ENCODE data around the gene SSBP3.

SSBP3 gene

DNA sequence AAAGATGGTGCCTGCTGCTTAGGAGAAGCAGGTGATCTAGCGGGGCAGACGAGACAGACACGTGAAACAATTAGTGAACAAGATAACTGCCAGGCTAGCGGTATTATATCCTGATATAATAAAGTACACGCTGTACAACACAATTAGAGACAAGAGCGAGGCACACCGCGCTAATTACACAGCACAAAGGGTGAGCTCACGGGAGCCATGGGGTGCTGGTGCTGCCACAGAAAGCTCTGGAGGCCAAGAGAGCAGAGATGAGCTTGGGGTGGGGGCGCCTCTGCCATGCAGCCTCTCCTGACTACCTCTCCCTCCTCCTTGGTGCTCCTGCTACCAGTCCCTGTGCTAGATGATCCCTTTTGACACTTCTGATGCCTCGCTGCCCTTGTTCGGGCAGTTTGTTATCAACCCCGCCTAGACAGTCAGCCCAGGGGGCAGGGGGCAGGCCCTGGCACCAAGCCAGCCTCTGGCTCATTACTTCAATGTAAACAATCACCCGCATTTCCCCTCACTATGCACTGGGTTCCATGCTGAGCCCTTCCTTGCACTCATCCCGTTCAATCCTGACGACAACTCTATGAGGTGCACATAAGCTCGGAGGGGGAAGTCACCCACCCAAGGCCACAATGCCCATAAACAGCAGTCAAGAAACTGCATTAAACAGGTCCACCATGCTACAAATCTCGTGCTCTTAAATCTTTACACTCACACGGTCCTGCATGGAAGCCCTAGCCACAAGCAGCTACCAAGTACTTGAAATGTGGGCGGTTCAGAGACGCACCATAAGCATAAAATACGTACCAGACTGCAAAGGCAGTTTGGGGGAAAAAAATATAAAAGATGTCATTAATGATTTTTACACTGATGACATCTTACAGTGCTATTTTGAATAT, 103.0 kb downstream of the SSBP3 start:
- DNase-seq: no peak

DNA sequence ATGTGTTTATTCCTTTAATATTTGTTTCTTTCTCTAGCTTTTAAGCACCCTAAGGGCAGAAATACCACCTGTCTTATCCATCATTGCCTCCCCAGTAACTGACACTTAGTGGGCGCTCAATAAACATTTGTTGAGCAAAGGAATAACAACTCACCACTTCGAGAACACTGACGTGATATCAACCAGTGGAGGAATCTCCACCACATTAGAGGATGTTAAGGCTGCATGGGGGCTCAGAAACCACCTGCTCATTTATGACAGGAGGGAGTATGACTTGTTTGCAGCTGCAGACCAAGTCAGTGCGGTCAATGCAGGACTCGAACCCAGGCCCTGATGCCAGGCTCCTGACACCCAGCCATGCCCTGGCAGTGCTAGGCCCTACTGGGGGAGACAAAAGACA, 103.6 kb downstream of the SSBP3 start:
- no peak for DNase-seq

DNA sequence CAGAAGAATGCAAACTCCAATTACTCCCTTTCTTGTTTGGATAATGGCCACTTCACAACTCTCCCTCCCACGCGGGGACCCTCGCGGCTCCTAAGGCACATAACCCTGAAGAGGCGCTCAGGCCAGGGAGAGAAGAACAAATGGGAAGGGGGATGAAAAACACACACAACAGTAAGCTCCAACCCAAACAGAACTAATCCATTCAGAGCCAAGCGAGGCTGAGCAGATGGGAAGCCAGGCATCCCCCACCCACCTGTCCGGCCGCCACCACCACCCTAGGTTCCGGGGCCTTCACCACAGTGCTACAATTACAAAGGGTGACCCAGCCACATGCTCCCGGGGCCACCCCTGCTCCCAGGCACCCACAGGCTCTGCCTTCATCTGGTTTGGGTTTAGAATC, 104.7 kb downstream of the SSBP3 start:
- DNase-seq: no peak

DNA sequence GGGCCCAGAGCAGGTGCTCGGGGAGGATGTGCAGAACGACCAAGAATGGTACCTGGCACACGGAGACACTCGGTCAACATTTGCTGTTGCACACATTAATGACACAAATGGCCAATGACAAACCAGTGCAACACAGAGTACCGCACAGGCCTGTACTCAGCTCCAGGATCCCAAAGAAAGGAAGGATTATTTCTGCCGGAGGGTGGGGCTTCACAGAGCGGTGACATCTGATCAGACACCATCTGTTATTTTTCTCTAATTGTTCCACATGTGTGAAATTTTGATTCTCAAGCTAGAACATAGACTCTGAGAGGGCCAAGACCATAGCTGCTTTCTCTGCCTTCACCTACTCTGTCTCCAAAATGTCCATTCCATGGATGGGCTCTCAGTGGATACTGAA, 105.8 kb downstream of the SSBP3 start:
- DNase-seq: no peak

DNA sequence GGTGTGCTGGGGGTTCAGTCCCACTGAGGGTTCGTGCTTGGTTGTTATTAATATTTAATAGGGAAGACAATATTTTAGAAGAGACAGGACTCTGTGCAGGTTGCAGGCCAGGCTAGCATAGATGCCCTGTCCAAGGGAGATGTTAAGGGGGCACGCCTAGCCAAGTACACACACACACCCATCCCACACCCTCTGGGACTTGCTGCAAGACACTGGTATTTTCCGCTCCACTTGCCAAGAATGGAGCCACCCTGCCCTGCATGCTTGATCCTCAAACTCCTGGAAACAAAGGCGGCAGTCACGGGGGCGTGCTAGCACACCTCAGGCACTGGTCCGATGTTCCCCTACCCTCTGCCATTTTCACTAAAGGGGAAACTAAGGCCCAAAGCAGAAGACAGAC, 107.2 kb downstream of the SSBP3 start:
- DNase-seq: no peak

DNA sequence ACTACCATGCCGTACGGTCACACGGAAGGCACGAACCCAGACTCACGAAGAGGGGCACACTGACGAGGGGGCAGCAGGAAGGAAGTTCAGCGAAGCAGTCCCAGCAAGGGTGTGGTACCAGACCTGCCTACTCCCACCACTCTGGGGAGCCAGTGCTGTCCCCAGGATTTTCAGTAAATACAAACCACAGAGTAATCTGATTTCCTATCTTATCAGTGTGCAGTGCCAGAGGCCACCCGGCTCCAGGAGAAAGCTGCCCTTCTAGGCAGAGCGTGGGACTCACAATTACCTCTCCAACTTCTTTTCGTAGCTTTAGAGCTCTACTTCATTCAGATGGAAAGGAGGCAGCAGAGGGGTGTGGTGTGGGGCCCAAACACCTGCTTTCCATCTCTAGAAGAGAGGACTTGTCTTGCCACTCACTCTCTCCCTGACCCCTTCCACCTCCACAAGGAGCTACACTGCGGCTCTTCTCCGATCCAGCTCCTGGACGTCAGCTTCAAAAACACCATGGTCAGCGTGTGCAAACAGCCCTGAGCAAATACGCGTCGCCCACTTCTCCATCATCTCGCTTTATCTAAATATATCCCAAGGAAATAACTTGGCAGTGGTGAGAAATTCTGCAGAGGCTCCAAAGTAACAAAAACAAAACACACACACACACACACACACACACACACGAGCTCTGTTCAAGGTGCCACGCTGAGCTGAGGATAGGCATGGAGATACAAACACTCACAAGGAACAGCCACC, 107.7 kb downstream of the SSBP3 start:
- no peak for DNase-seq

DNA sequence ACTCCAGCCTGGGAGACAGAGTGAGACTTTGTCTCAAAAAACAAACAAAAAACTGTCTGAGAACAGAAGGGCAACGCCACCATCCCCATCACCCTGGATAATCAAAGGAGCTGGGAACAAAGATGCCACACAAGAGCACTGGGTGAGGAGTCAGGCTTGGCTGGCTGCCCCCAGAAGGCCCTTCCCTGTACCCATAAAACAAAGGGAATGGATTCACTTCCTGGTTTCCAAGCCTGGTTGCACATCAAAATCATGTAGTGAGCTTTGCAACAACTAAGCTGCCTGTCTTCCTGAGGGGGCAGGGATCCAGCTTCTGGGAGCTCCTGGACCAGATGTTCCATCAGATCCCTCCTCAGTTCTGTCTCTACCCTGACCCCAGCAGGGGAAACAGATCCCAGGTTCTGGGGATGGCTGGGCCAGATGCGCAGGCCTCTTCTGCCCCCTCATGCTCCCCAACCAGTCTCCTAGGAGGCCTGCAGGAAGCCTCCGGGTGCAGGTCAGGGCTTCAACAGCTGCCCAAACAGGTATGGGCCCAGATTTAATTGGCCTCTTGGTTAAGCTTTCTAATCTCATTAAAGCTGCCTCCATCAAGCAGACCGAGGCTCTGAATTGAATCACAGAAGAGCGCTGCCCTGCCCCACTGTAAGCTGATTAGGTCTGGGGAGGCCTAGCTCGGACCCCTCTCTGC, 108.5 kb downstream of the SSBP3 start:
- DNase-seq: no peak

DNA sequence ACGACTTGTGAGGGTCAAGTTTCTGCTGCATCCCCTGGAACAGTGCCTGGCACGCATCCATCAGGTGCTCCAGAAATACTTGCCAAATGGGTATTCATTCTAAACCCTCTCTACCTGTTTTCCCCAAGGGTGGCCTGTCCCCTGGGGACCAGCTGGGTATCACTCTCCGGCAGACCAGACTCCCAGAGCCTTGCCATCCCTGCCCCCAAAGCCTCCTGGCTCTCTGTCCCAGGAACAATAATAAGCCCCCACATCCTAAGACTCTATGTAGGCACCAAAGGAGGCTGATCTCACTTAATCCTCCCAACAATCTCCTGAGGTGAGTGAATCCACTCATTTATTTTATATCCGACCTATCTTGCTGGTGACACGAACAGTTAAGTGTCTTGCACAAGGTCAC, 109.5 kb downstream of the SSBP3 start:
- DNase-seq: no peak

DNA sequence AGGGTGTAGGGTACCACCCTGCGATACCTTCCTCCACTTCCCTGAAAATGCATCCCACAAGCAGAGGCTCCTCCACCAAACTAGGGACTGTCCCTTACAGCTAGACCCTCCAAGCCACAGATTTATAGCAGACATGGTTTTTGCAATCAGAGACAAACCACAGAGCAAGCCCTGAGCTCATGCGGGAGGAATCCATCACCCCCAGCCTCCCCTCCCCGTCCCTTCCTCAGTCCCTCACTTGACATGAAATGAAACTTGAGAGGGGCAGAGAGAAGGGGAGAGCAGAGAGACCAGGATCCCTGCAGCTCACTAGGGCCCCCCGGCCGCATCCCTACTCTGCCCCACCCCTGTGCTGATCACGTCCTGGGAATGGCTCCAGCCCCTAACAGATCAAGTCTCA, 111.3 kb downstream of the SSBP3 start:
- no peak for DNase-seq

DNA sequence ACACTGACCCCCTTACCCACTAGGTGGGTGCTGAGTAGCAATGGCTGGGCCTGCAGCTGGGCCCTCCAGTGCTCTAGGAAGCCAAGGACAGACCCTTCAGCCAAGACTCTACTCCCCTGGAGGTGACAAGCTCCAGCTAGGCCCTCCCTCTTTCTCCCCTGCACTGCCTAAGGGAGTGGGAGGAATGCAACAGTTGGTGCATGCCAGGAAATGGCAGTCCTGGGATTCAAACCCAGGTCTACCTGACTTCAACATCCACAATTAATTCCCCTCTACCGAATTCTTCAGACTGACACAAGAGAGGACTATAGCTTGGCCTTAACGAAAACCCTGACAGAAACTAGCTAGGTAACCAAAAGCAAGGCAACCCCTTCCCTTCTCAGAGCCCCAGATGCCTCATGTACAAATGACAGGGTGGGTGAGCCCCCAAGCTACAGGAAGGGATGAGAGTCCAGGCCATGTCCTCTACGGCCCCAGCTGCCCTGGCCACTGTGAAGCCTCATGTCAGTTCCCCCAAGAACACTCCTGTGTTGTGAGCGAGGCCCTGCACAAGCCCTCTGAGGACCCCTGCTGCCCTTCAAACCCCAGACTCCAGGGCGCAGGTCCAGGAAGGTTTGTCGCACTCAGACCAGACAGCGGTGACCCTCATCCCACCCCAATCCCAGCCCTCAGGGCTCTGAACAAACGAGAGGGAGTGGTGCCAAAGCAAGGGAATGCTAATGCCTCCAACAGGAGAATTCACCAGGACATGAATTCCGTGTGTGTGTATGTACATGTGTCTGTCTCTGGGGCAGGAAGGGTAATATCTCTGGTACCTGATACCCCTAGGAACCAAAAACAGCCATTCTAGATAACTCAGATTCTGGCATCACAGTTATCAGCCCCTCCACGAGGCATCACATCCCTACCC, 113.9 kb downstream of the SSBP3 start:
- DNase-seq: no peak

DNA sequence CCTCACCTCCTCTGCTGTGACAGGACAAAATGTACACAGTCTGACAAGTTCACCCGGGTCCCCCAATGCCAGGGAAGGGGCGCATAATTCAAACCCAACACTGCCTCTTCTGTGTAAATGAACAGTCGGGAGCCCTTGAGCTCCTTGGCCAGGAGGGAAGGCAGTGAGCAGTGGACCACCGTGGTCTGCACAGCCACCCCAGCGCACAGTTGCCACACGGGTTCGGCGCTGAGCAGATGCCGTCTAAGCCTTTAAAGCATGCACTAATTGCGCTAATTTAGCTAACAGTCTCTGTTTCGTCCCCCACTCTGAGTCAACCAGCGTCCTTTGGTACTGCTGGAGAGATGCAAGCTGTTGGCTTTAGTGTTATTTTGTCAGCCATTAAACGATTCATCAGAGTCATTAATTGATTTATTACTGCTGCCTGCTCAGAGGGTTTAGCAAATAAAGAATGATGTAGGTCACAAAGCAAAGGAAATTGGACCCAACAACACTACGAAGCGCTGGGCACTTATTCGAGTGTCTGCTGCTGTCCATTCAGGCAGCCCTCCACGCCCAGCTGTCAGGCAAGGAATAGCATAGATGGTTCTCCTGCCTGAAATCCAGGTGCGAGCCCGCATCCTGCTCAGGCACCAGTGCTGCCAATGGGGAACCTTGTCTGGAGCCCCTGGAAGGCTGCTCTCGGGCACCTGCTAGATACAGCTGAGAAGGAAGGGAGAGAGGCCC, 114.8 kb downstream of the SSBP3 start:
- no peak for DNase-seq

DNA sequence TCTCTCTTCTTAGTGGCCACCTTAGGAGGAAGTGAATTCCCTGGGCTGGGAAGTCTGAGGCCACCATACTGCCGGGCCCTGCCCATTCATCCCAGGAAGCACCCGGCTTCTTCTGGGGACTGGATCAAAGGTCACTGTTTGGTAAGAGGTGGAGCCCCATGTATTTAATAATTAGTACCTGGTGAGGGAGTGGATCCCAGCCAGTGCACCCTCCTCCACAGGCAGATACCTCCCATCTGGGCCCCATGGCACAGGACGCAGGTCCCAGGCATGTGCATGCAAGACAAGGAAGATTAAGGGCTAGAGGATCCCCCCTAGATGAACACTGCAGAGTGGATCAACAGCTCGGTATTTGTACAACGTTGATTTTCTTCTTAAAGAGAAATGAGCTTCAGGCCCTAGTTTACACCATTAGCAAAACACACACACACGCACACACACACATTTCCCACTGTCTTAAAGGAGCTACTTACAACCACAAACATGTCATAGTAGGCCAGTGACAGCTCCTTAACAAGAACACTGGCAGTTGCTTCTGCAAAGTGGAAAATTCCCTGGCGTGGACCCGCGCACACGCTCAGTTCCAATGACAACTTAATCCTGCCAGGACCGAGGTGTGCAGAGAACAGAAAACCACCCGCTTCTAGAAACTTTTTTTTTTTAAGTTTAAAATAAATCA, 115.5 kb downstream of the SSBP3 start:
- DNase-seq: peak; percentile 37

DNA sequence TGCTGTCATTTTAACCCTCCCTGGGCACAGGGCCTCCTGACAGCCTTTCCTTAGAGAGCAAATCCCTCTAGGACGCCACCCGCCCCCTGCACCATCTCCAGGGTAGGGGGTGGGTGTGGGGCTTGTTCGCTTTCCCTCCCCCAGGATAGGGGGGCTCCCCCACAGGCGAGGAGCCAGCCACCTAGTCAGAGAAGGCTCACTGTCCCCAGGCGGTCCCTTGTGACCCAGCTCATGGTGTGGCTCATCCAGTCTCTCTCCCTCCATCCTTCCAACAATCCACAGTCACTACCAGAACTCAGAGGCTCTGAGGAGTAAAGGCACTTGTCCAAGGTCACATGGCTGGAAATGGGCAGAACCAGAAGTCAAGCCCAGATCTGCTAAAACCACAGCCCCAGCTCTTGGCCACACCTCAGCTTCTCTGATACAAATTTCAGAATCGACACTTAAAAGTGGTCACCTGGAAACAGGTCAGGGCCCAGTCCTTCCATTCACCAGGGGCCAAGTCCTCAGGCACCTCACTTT, 116.4 kb downstream of the SSBP3 start:
- no peak for DNase-seq

DNA sequence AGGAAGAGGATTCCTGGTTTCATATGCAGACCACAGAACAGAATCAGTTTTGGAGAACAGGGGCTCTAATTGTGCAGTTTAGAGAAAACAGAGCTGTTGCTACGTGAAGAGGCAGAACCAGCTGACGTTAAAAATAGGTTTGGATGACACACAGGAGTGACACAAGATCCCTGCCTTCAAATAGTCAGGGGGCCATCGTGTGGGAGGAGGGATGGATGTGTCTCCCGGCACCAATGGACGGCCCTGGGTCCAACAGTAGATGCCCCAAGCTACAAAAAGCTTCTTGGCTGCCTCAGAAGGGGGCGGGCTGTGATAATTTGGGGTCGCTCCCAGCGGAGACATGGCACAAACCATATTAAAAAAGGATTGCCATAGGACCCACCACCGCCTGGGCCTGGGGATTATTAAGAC, 118.4 kb downstream of the SSBP3 start:
- no peak for DNase-seq

DNA sequence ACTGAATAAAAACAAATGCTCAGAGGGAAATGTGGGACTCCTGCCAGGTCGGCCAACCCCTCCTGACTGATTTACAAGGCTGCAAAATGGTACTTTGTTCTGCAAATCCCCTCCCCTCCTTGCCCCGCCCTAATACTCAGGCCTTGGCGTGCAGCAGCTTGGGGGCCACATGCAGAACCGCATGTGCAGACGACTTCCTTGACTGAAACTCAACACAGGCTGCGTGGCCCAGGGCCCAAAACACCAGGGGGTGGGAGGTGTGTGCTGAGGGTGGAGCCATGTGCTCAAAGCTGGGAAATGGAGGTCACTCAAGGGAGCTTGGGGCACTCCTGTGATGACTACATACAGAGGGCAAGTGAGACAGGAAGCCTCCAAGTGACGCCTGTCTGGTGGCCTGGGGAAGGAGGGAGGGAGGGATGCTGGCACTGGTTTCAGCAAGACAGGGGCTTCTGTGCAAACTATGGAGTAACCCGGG, 119.0 kb downstream of the SSBP3 start:
- DNase-seq: peak; percentile 88

DNA sequence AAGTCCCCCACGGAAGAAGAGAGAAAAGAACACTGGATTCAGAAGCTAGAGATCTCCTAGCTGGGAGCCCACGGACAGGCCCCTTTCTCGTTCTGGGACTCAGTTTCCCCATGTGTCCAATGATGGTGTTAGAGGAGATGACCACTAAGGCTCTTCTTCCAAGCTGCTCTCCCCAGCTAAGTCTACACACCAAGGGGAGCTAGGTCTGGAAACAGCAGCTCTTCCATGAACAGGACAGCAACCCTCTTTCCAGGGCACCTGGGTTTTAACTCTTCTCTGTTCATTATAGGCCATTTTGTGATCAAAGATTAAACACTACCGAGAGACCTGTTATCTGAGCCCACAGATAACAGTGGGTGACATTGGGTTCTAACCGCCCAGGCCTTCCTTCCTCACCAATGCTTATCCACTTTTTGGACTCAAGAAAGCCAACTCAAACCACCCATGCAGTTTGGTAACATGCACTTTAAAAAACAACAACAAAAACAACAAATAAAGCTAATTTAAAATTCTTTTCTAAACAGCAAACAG, 120.3 kb downstream of the SSBP3 start:
- DNase-seq: no peak

DNA sequence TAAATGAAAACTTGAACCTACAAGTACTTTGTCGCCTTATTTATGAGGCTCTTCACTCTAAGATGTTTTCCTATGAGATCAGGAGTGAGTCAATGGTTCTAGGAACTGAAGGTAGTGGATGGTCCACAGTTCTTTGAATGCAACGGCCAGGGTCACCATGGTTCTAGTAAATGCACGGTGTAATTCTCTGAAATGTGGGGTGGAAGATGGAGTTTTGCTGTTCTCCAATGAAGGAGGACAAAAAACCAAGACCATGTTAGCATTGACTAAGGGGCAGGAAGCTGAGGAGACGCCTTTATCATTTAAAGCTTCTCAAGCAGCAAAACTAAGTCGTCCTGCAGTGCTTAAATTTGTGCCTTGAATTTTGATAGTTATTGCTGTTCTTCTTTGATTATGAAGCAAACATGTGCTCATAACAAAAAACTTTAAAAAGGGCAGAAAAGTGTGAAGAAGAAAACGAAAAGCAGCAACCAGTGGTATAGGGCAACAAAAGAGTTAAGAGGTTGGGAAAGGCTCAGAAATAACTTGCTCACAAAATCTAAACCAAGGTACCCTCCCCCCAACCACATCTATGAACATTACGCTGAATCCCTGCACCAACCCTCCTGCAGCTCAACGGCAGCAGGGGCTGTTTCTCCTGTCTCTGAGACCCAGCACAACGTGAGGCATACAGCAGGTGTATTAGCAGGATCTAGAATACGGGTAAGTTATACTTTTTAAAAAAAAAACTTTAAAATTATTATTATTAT, 121.2 kb downstream of the SSBP3 start:
- peak; percentile 72 for DNase-seq

DNA sequence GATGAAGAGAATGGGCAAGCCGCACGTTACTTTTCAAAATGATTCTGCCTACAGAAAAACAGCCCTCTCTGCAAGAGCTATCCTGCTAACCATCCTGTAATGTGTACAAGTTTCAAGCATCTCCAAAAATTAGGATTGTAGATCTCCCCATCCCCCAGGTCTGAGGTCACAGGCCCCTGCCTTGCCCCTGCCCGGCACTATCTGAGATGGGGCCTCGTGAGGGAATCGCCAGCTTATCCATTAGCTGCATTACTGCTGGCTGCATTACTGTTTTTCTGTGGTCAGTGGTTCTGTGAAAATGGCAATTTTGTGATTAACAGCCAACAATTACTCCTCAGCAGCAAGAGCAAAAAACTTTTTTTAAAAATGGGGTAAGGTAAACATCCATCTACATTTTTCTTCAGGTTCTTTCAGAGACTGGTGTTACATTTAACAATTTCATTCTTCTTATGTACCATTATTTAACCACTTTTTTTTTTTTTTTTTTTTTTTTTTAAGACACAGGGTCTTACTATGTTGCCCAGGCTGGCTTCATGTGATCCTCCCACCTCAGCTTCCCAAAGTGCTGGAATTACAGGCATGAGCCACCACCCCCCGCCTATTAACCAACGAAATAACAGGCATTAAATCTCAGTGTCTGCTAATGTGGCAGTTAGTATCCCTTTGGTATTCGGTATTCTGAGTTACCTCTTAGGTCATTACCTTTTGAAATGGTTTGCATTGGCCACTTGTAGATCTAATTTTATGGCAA, 122.4 kb downstream of the SSBP3 start:
- DNase-seq: no peak
